IMR-90 (cell line): Measurements from ENCODE around the gene MEIS2. TPM values are rescaled to one million over a fixed set of nuclear protein-coding genes. Genes with fewer than 3 reads are reported as not detected.

ENCODE experiments used
- ATAC-seq: fragments of 200-7000 bp; cut with Tn5 transposase; 2 replicates; pipeline ENCODE4 v1.9.1; 2020; ENCODE audit warnings: low read depth, mild to moderate bottlenecking, moderate library complexity
- BruUV-seq: library from RNA; stranded (reverse); fragments of 400-500 nt; replicated peaks from 2 replicates; lab custom pipeline; 2021; lab: Mats Ljungman, UMichigan
- CTCF ChIA-PET: fragments of 300-600 bp; formaldehyde crosslinking; extraction: SDS; loops from one replicate; lab custom pipeline; 2021; ENCODE audit warnings: antibody characterized with exemption; lab: Yijun Ruan, JAX
- POLR2A ChIA-PET: fragments of 300-600 bp; sonication (Branson Sonifier 250); formaldehyde crosslinking; loops from one replicate; lab custom pipeline; 2022; ENCODE audit warnings: antibody characterized with exemption; ENCODE audit not compliant: unreplicated experiment; lab: Charles Lee
- DNase-seq: peaks from one replicate; pipeline ENCODE4 v3.0.0; 2013
- H2AFZ ChIP-seq: replicated peaks from 2 replicates; pipeline ENCODE3; 2013; ENCODE audit warnings: low read length, mild to moderate bottlenecking; ENCODE audit not compliant: poor library complexity
- H2AK5ac ChIP-seq: 2 replicates; pipeline ENCODE4 v1.6.1; 2013; ENCODE audit warnings: low read depth, low read length, inconsistent platforms
- H2AK9ac ChIP-seq: replicated peaks from 2 replicates; pipeline ENCODE3; 2013; ENCODE audit warnings: mild to moderate bottlenecking, low read depth, low read length, moderate library complexity; ENCODE audit not compliant: poor library complexity
- H2BK120ac ChIP-seq: 2 replicates; pipeline ENCODE4 v1.6.1; 2013; ENCODE audit warnings: low read depth, low read length, inconsistent platforms
- H2BK15ac ChIP-seq: 3 replicates; pipeline ENCODE4 v1.6.1; 2013; ENCODE audit warnings: low read depth, low read length, inconsistent platforms
- H2BK20ac ChIP-seq: 2 replicates; pipeline ENCODE4 v1.6.1; 2013; ENCODE audit warnings: low read depth, mild to moderate bottlenecking, inconsistent platforms, low read length, moderate library complexity
- H2BK5ac ChIP-seq: 2 replicates; pipeline ENCODE4 v1.6.1; 2013; ENCODE audit warnings: mild to moderate bottlenecking, low read depth, low read length, inconsistent platforms; ENCODE audit not compliant: poor library complexity, severe bottlenecking
- H3K14ac ChIP-seq: replicated peaks from 2 replicates; pipeline ENCODE4 v1.6.1; 2013; ENCODE audit warnings: low read depth, low read length, inconsistent platforms
- H3K18ac ChIP-seq: 2 replicates; pipeline ENCODE4 v1.6.1; 2013; ENCODE audit warnings: low read depth, low read length, control low read depth
- H3K23ac ChIP-seq: 2 replicates; pipeline ENCODE4 v1.6.1; 2013; ENCODE audit warnings: low read depth, low read length, inconsistent platforms
- H3K27ac ChIP-seq: 2 replicates; pipeline ENCODE4 v1.5.1; 2013; ENCODE audit warnings: mild to moderate bottlenecking, control low read depth, low read length; ENCODE audit not compliant: insufficient read depth
- H3K27me3 ChIP-seq: 2 replicates; pipeline ENCODE4 v1.6.1; 2013; ENCODE audit warnings: low read length; ENCODE audit not compliant: control insufficient read depth, insufficient read depth
- H3K36me3 ChIP-seq: 2 replicates; pipeline ENCODE4 v1.6.1; 2013; ENCODE audit warnings: low read length, mixed read lengths; ENCODE audit not compliant: control insufficient read depth, insufficient read depth
- H3K4ac ChIP-seq: 2 replicates; pipeline ENCODE4 v1.6.1; 2013; ENCODE audit warnings: low read depth, low read length, inconsistent platforms
- H3K4me1 ChIP-seq: 2 replicates; pipeline ENCODE4 v1.6.1; 2013; ENCODE audit warnings: low read length, mixed read lengths; ENCODE audit not compliant: control insufficient read depth, insufficient read depth
- H3K4me2 ChIP-seq: 2 replicates; pipeline ENCODE4 v1.6.1; 2013; ENCODE audit warnings: low read depth, mild to moderate bottlenecking, control low read depth, low read length, moderate library complexity
- H3K4me3 ChIP-seq: 2 replicates; pipeline ENCODE4 v1.5.1; 2013; ENCODE audit warnings: low read depth, mild to moderate bottlenecking, control low read depth, low read length, moderate library complexity; ENCODE audit not compliant: insufficient read depth
- H3K56ac ChIP-seq: 2 replicates; pipeline ENCODE4 v1.6.1; 2013; ENCODE audit warnings: low read length, inconsistent platforms; ENCODE audit not compliant: insufficient read depth; ENCODE audit errors: extremely low read depth
- H3K79me1 ChIP-seq, 2 experiments: 2 replicates each; pipeline ENCODE4 v1.6.1; 2013; ENCODE audit warnings: low read length in 2 of 2, inconsistent platforms in 1 of 2, low read depth in 1 of 2
- H3K9ac ChIP-seq: 2 replicates; pipeline ENCODE4 v1.6.1; 2013; ENCODE audit warnings: low read depth, low read length, control low read depth
- H3K9me1 ChIP-seq: 2 replicates; pipeline ENCODE4 v1.6.1; 2013; ENCODE audit warnings: low read length, inconsistent platforms; ENCODE audit not compliant: insufficient read depth
- H3K9me3 ChIP-seq: 2 replicates; pipeline ENCODE4 v1.6.1; 2013; ENCODE audit warnings: low read length; ENCODE audit not compliant: control insufficient read depth, insufficient read depth
- H4K20me1 ChIP-seq: 2 replicates; pipeline ENCODE4 v1.6.1; 2013; ENCODE audit warnings: low read length, inconsistent platforms; ENCODE audit not compliant: insufficient read depth
- H4K5ac ChIP-seq: 2 replicates; pipeline ENCODE4 v1.6.1; 2013; ENCODE audit warnings: mild to moderate bottlenecking, low read depth, low read length, control low read depth
- H4K8ac ChIP-seq, 2 experiments: 2 replicates each; pipeline ENCODE4 v1.6.1; 2013; ENCODE audit warnings: low read depth in 2 of 2, low read length in 2 of 2, control low read depth in 1 of 2, inconsistent platforms in 1 of 2
- H4K91ac ChIP-seq: 2 replicates; pipeline ENCODE4 v1.6.1; 2013; ENCODE audit warnings: low read depth, low read length, inconsistent platforms; ENCODE audit not compliant: insufficient read depth
- BHLHE40 ChIP-seq: fragments of 150-350 bp; IDR thresholded peaks from 2 replicates; pipeline ENCODE4 v1.6.1; 2016; ENCODE audit warnings: mild to moderate bottlenecking, low read depth, low read length
- CEBPB ChIP-seq: IDR thresholded peaks from 2 replicates; pipeline ENCODE4 v1.6.1; 2012; ENCODE audit warnings: low read depth, low read length, improper control_type of control experiment
- CHD1 ChIP-seq: IDR thresholded peaks from 2 replicates; pipeline ENCODE4 v1.6.1; 2012; ENCODE audit warnings: low read depth, low read length, improper control_type of control experiment
- CTCF ChIP-seq: conservative IDR thresholded peaks from 2 replicates; pipeline ENCODE4 v1.5.1; 2012; ENCODE audit warnings: mild to moderate bottlenecking, low read depth, low read length, improper control_type of control experiment
- ELK1 ChIP-seq: fragments of 150-350 bp; IDR thresholded peaks from 2 replicates; pipeline ENCODE4 v1.6.1; 2016; ENCODE audit warnings: low read depth, mild to moderate bottlenecking, low read length, moderate library complexity, borderline replicate concordance
- FOS ChIP-seq: fragments of 150-350 bp; IDR thresholded peaks from 2 replicates; pipeline ENCODE4 v1.6.1; 2016; ENCODE audit warnings: low read depth, low read length
- MAFK ChIP-seq: IDR thresholded peaks from 2 replicates; pipeline ENCODE4 v1.6.1; 2012; ENCODE audit warnings: low read depth, low read length, improper control_type of control experiment
- MAZ ChIP-seq: IDR thresholded peaks from 2 replicates; pipeline ENCODE4 v1.6.1; 2012; ENCODE audit warnings: low read depth, mild to moderate bottlenecking, low read length, improper control_type of control experiment, moderate library complexity, borderline replicate concordance
- MXI1 ChIP-seq: IDR thresholded peaks from 2 replicates; pipeline ENCODE4 v1.6.1; 2012; ENCODE audit warnings: low read depth, mild to moderate bottlenecking, low read length, moderate library complexity, borderline replicate concordance
- NFE2L2 ChIP-seq: fragments of 150-350 bp; IDR thresholded peaks from 2 replicates; pipeline ENCODE4 v1.6.1; 2016; ENCODE audit warnings: low read depth, mild to moderate bottlenecking, low read length
- POLR2A ChIP-seq: IDR thresholded peaks from 2 replicates; pipeline ENCODE4 v1.6.1; 2012; ENCODE audit warnings: mild to moderate bottlenecking, low read depth, low read length
- RAD21 ChIP-seq: IDR thresholded peaks from 2 replicates; pipeline ENCODE4 v1.6.1; 2012; ENCODE audit warnings: low read length, improper control_type of control experiment
- RCOR1 ChIP-seq: IDR thresholded peaks from 2 replicates; pipeline ENCODE4 v1.6.1; 2012; ENCODE audit warnings: mild to moderate bottlenecking, low read length, improper control_type of control experiment; ENCODE audit not compliant: insufficient replicate concordance
- RFX5 ChIP-seq: IDR thresholded peaks from 2 replicates; pipeline ENCODE4 v1.8.0; 2012; ENCODE audit warnings: low read depth, mild to moderate bottlenecking, low read length, moderate library complexity
- SMC3 ChIP-seq: fragments of 150-350 bp; IDR thresholded peaks from 2 replicates; pipeline ENCODE4 v1.6.1; 2016; ENCODE audit warnings: low read depth, mild to moderate bottlenecking, antibody characterized with exemption, low read length, moderate library complexity
- USF2 ChIP-seq: fragments of 150-350 bp; IDR thresholded peaks from 2 replicates; pipeline ENCODE4 v1.6.1; 2017; ENCODE audit warnings: mild to moderate bottlenecking, antibody characterized with exemption, low read length, low read depth
- dilution Hi-C: fragments of 300-500 bp; cut with HindIII; formaldehyde crosslinking; loops from one replicate; pipeline ENCODE4 v1.14.3; 2018; ENCODE audit warnings: low sequenced_read_pairs; ENCODE audit not compliant: unreplicated experiment
- in situ Hi-C: fragments of 300-500 bp; cut with MboI; formaldehyde crosslinking; loops from 3 replicates; pipeline ENCODE4 v1.14.3; 2019; ENCODE audit warnings: low sequenced_read_pairs, inconsistent platforms, mixed read lengths
- intact Hi-C: fragments of 100-400 bp; cut with micrococcal nuclease; formaldehyde crosslinking; loops from 2 replicates; pipeline ENCODE4 v1.10.0; 2022
- polyA plus RNA-seq, 3 experiments: library from polyadenylated mRNA; depleted of rRNA; stranded (reverse); fragments of >200 nt; gene quantifications; 2 replicates each; pipeline ENCODE4 v1.2.3, GENCODE V29; 2012; ENCODE audit warnings: low replicate concordance in 1 of 3
- total RNA-seq: library from RNA; depleted of rRNA; stranded (reverse); fragments of >200 nt; gene quantifications from 2 replicates; pipeline ENCODE4 v1.2.3, GENCODE V29; 2012

Gene MEIS2
- total and polyA plus RNA-seq, 2 of the 4 experiments (the other 2 are of a cell fraction), result 70.1 to 71.3 TPM

- Histone ChIP-seq H3K9ac (no peak overlapping the region), H4K91ac (no peak overlapping the region), H3K27ac (no peak overlapping the region), H2BK20ac (no peak overlapping the region), H3K14ac (no peak overlapping the region), H3K18ac (no peak overlapping the region), H3K4me2 (no peak overlapping the region), H3K27me3 (no peaks in the 10 kb centered on the region), H3K23ac (no peak overlapping the region), H3K4me3 (no peak overlapping the region), H3K36me3 (no peaks in the 10 kb centered on the region), H2BK15ac (no peak overlapping the region), H3K4me1 (no peaks in the 10 kb centered on the region), H3K9me3 (no peaks in the 10 kb centered on the region), H3K9me1 (no peaks in the 10 kb centered on the region), H2BK120ac (no peak overlapping the region), H2AK5ac (no peak overlapping the region), H2AK9ac (no peak overlapping the region), H4K8ac (no peak overlapping the region), H2AFZ (no peak overlapping the region), H3K79me1 (no peaks in the 10 kb centered on the region), H3K4ac (no peak overlapping the region), H2BK5ac (no peak overlapping the region), H4K20me1 (no peaks in the 10 kb centered on the region), H4K5ac (no peak overlapping the region), H3K56ac (no peak overlapping the region)
- no peak for ATAC-seq
- dilution Hi-C loops (no loop called here), in situ Hi-C loops (loop anchor here (10.0 kb wide), 1 partner anchor 240 kb away; no protein-coding TSS in a partner anchor), intact Hi-C loops (no loop called here)
- ChIA-PET POLR2A (no interaction called here), CTCF (interaction anchor here (0.7 to 1.8 kb wide), 3 partner anchors 10 to 792 kb away, joined by 3 to 4 read pairs (median 3); no protein-coding TSS in a partner anchor)
- BruUV-seq, result no TSS peak
- TF ChIP-seq NFE2L2 (no peak), CEBPB (no peak), CHD1 (no peak), SMC3 (no peak), POLR2A (no peak), CTCF (no peak), BHLHE40 (no peak), RFX5 (no peak), MAZ (no peak), USF2 (no peak), ELK1 (no peak), RAD21 (no peak), MAFK (no peak), FOS (no peak), RCOR1 (no peak), MXI1 (no peak)
- DNase-seq, result no peak
Measured at GRCh38 chr15:37124331-37124730, 24.0 kb upstream of the MEIS2 start.
